Loucy (cell line): ENCODE results near the gene PPL.

Experiments used
- H2AFZ ChIP-seq: fragments of 200-600 bp; sonication (generic); 2 replicates; pipeline ENCODE4 v1.6.0; 2016; ENCODE audit warnings: antibody characterized with exemption, mild to moderate bottlenecking, low read length, moderate library complexity
- H3F3A ChIP-seq: fragments of 200-600 bp; 2 replicates; pipeline ENCODE4 v1.6.0; 2016; ENCODE audit warnings: antibody characterized with exemption, low read depth, mild to moderate bottlenecking
- H3K27me3 ChIP-seq: fragments of 200-600 bp; sonication (generic); 2 replicates; pipeline ENCODE4 v1.6.1; 2014; ENCODE audit warnings: low read length, mild to moderate bottlenecking; ENCODE audit not compliant: insufficient read depth, poor library complexity, severe bottlenecking
- H3K36me3 ChIP-seq: fragments of 200-600 bp; sonication (generic); 2 replicates; pipeline ENCODE4 v1.6.1; 2016; ENCODE audit warnings: low read length; ENCODE audit not compliant: insufficient read depth
- H3K4me1 ChIP-seq: fragments of 200-600 bp; sonication (generic); 2 replicates; pipeline ENCODE4 v1.5.1; 2014; ENCODE audit warnings: low read length, mild to moderate bottlenecking; ENCODE audit not compliant: insufficient read depth, poor library complexity, severe bottlenecking
- H3K4me2 ChIP-seq: fragments of 200-600 bp; sonication (generic); 2 replicates; pipeline ENCODE4 v1.6.0; 2014; ENCODE audit warnings: antibody characterized with exemption, low read length, low read depth, mild to moderate bottlenecking; ENCODE audit not compliant: poor library complexity, severe bottlenecking
- H3K4me3 ChIP-seq: fragments of 200-600 bp; sonication (generic); 2 replicates; pipeline ENCODE4 v1.5.1; 2014; ENCODE audit warnings: low read length, mild to moderate bottlenecking, mixed read lengths; ENCODE audit not compliant: poor library complexity, severe bottlenecking
- H3K79me2 ChIP-seq: fragments of 200-600 bp; sonication (generic); 2 replicates; pipeline ENCODE4 v1.6.1; 2014; ENCODE audit warnings: low read length; ENCODE audit not compliant: insufficient read depth
- H3K9ac ChIP-seq: fragments of 200-600 bp; sonication (generic); 2 replicates; pipeline ENCODE4 v1.6.0; 2014; ENCODE audit warnings: mild to moderate bottlenecking, low read depth, low read length, moderate library complexity; ENCODE audit not compliant: poor library complexity, severe bottlenecking
- H3K9me2 ChIP-seq: fragments of 200-600 bp; sonication (generic); replicated peaks from 2 replicates; pipeline ENCODE4 v1.6.1; 2016; ENCODE audit warnings: low read depth, low read length, mixed read lengths
- H3K9me3 ChIP-seq: fragments of 200-600 bp; sonication (generic); 2 replicates; pipeline ENCODE4 v1.6.1; 2014; ENCODE audit warnings: mild to moderate bottlenecking, antibody characterized with exemption, low read length, low read depth; ENCODE audit not compliant: insufficient read depth
- H4K20me1 ChIP-seq: fragments of 200-600 bp; sonication (generic); 2 replicates; pipeline ENCODE4 v1.6.0; 2014; ENCODE audit warnings: antibody characterized with exemption, low read length, mild to moderate bottlenecking; ENCODE audit not compliant: insufficient read depth, poor library complexity, severe bottlenecking
- EZH2phosphoT487 ChIP-seq: fragments of 200-600 bp; IDR thresholded peaks from 2 replicates; pipeline ENCODE4 v1.6.1; 2018; ENCODE audit warnings: antibody characterized with exemption, mild to moderate bottlenecking, moderate library complexity, borderline replicate concordance
- TF ChIP-seq, protein P1 (sequence below): fragments of 200-600 bp; sonication (generic); conservative IDR thresholded peaks from 2 replicates; pipeline ENCODE4 v1.5.1; 2014; ENCODE audit warnings: mild to moderate bottlenecking, antibody characterized with exemption, low read length

Gene PPL

DNA sequence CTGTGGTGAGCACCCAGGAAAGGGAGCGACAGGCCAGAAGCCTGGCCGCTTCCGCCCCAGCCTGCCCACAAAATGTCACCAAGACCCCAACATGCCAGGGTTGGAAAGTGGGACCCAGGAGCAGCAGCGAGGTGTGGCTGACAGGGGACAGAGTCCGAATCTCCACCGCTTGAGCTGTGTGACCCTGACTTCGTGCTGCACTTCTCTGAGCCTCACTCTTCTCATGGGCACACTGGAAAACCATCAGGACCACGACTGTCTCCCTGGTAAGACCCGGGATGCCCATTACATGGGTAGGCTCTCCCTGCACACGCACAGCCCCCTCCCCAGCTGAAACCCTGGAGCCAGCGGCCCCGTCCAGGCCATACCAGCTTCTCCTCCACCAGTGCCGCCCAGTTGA lies 34.9 kb downstream of the PPL start:
- no peak overlapping the region for H3K4me2 ChIP-seq
- H3K9ac ChIP-seq = no peak overlapping the region
- H3K4me3 ChIP-seq = no peak overlapping the region
- no peaks in the 10 kb centered on the region for H4K20me1 ChIP-seq
- H3K79me2 ChIP-seq = no peaks in the 10 kb centered on the region
- no peaks in the 10 kb centered on the region for H3F3A ChIP-seq
- no peaks in the 10 kb centered on the region for H3K9me2 ChIP-seq
- no peaks in the 10 kb centered on the region for H3K9me3 ChIP-seq
- no peaks in the 10 kb centered on the region for H3K27me3 ChIP-seq
- H3K36me3 ChIP-seq = no peaks in the 10 kb centered on the region
- no peaks in the 10 kb centered on the region for H3K4me1 ChIP-seq
- H2AFZ ChIP-seq = no peak overlapping the region
- TF ChIP-seq, protein P1, sequence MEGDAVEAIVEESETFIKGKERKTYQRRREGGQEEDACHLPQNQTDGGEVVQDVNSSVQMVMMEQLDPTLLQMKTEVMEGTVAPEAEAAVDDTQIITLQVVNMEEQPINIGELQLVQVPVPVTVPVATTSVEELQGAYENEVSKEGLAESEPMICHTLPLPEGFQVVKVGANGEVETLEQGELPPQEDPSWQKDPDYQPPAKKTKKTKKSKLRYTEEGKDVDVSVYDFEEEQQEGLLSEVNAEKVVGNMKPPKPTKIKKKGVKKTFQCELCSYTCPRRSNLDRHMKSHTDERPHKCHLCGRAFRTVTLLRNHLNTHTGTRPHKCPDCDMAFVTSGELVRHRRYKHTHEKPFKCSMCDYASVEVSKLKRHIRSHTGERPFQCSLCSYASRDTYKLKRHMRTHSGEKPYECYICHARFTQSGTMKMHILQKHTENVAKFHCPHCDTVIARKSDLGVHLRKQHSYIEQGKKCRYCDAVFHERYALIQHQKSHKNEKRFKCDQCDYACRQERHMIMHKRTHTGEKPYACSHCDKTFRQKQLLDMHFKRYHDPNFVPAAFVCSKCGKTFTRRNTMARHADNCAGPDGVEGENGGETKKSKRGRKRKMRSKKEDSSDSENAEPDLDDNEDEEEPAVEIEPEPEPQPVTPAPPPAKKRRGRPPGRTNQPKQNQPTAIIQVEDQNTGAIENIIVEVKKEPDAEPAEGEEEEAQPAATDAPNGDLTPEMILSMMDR = no peak
- TF ChIP-seq EZH2phosphoT487 = no peak

DNA sequence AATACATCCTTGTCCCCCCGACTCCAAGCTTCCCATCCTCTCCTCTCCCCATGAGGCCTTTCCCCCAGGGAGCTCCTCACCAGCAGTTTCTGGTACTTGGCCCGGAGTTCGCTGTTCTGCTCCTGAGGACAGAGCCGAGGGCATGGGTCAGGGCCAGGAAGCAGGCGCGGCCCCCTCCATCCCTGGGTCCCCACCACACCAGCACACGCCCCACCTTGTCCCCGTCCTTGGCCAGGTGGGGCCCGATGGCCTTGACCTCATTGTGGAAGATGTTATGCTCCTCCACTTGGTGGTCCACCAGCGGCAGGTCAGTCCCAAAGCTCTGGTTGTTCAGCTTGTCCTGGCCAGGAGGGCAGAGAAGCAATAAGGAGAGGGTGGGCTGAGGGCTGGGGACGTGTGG lies 36.2 kb downstream of the PPL start:
- Histone ChIP-seq H3K79me2 (no peaks in the 10 kb centered on the region), H3K27me3 (no peaks in the 10 kb centered on the region), H3K36me3 (no peaks in the 10 kb centered on the region), H3K4me2 (no peak overlapping the region), H3K9me3 (no peaks in the 10 kb centered on the region), H3K9ac (no peak overlapping the region), H3K4me3 (no peak overlapping the region), H3K9me2 (no peaks in the 10 kb centered on the region), H3F3A (no peaks in the 10 kb centered on the region), H4K20me1 (no peaks in the 10 kb centered on the region), H2AFZ (no peak overlapping the region), H3K4me1 (no peaks in the 10 kb centered on the region)
- TF ChIP-seq, protein P1 = no peak
- no peak for TF ChIP-seq EZH2phosphoT487

DNA sequence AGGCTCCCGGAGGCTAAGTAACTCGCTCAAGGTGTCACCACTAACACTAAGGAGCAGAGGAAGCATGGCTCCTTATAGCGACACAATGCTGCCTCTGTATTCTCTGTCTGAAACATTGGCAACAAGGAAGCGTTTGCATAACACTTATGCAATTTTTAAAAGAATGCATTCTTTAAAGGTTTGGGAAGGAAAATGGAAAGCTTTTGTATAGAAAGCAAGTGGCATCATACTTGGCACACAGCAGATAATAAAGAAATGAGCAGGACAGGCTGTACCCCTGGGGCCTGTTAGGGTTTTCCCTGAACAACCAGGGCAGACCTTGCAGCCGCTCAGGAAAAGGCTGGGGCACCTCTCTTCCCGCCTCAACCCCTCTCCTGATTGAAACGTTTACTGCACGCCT lies 36.9 kb downstream of the PPL start:
- TF ChIP-seq, protein P1 = no peak
- TF ChIP-seq EZH2phosphoT487 = no peak
- Histone ChIP-seq H2AFZ (no peak overlapping the region), H4K20me1 (no peaks in the 10 kb centered on the region), H3K27me3 (no peaks in the 10 kb centered on the region), H3K9ac (no peak overlapping the region), H3F3A (no peaks in the 10 kb centered on the region), H3K9me3 (no peaks in the 10 kb centered on the region), H3K4me1 (no peaks in the 10 kb centered on the region), H3K36me3 (no peaks in the 10 kb centered on the region), H3K4me3 (no peak overlapping the region), H3K4me2 (no peak overlapping the region), H3K79me2 (no peaks in the 10 kb centered on the region), H3K9me2 (no peaks in the 10 kb centered on the region)
